ENCODE measurements around the gene ASCC1. TPM values are rescaled to one million over a fixed set of nuclear protein-coding genes. Genes with fewer than 3 reads are reported as not detected.

Gene ASCC1
- total RNA-seq, 1 donor from 2014 or later = 49.5 TPM

- Histone ChIP-seq H3K4me1 (peaks cover 70% of the 10 kb centered on the region), H2AFZ (replicated peaks) (no peak overlapping the region), H3K9me3 (ENCODE audit: low read depth) (no peaks in the 10 kb centered on the region), H3K79me2 (ENCODE audit: low read depth) (no peaks in the 10 kb centered on the region), H3K27ac (peak overlapping the region; percentile 90), H4K20me1 (ENCODE audit: low read depth) (no peaks in the 10 kb centered on the region), H3K9ac (no peak overlapping the region), H3K36me3 (no peaks in the 10 kb centered on the region), H3K27me3 (no peaks in the 10 kb centered on the region), H3F3A (ENCODE audit: low read depth) (peaks cover 69% of the 10 kb centered on the region), H3K4me2 (peak overlapping the region; percentile 60), H3K4me3 (no peak overlapping the region)
- Mint-ChIP-seq H3K27ac (peak overlapping the region; percentile 98), H3K27me3 (ENCODE audit: insufficient read depth, low read depth) (peaks cover 9% of the 10 kb centered on the region), H3K9me3 (no peaks in the 10 kb centered on the region), H3K4me3 (peak overlapping the region; percentile 65), H3K4me1 (peaks cover 72% of the 10 kb centered on the region), H3K36me3 (no peaks in the 10 kb centered on the region)
- TF ChIP-seq EZH2 (IDR thresholded peaks at IDR 0.05) (no peak), CTCF (IDR thresholded peaks at IDR 0.05) (no peak), EZH2phosphoT487 (IDR thresholded peaks at IDR 0.05) (no peak)
- peak; percentile 74 for DNase-seq (ENCODE audit: low spot score)
These were observed 41.2 kb upstream of the ASCC1 start for GRCh38 chr10:72257051-72257892.

GRCh38 chr10:72255977-72256729, 40.1 kb upstream of the ASCC1 start:
- no peak for DNase-seq (ENCODE audit: low spot score)

More at GRCh38 chr10:72255977-72256729, 40.1 kb upstream of the ASCC1 start:
- Histone ChIP-seq H3K36me3 (no peaks in the 10 kb centered on the region), H3K27me3 (no peaks in the 10 kb centered on the region), H3K27ac (peak overlapping the region; percentile 90), H3K4me3 (no peak overlapping the region), H4K20me1 (ENCODE audit: low read depth) (no peaks in the 10 kb centered on the region), H3K4me1 (peaks cover 60% of the 10 kb centered on the region), H3K4me2 (peak overlapping the region; percentile 60), H3K9me3 (ENCODE audit: low read depth) (no peaks in the 10 kb centered on the region), H3K79me2 (ENCODE audit: low read depth) (no peaks in the 10 kb centered on the region), H3F3A (ENCODE audit: low read depth) (peaks cover 58% of the 10 kb centered on the region), H3K9ac (no peak overlapping the region), H2AFZ (replicated peaks) (no peak overlapping the region)
- Mint-ChIP-seq H3K4me3 (peak overlapping the region; percentile 21), H3K36me3 (no peaks in the 10 kb centered on the region), H3K27ac (peak overlapping the region; percentile 28), H3K9me3 (no peaks in the 10 kb centered on the region), H3K27me3 (ENCODE audit: insufficient read depth, low read depth) (peaks cover 7% of the 10 kb centered on the region), H3K4me1 (peaks cover 71% of the 10 kb centered on the region)
- no peak for TF ChIP-seq CTCF (IDR thresholded peaks at IDR 0.05)
- no peak for TF ChIP-seq EZH2 (IDR thresholded peaks at IDR 0.05)
- no peak for TF ChIP-seq EZH2phosphoT487 (IDR thresholded peaks at IDR 0.05)

All from neural progenitor cell (in vitro differentiated cells).